ENCODE data around the gene TTN.

TTN gene

GRCh38 chr2:178827111-178827510, 19.9 kb upstream of the TTN start:
- Histone ChIP-seq H2AFZ (ENCODE audit: low read length) (0 out of 2 replicates have a peak overlapping the region, but pooled peaks have one; percentile 43), H3K4me3 (ENCODE audit: low read length, poor library complexity, severe bottlenecking) (no peak overlapping the region), H3F3A (ENCODE audit: low read depth) (no peaks in the 10 kb centered on the region), H3K4me2 (ENCODE audit: low read depth, low read length, poor library complexity, severe bottlenecking) (no peak overlapping the region), H3K9me3 (ENCODE audit: insufficient read depth, low read depth, low read length) (peaks cover 10% of the 10 kb centered on the region; the same call in 1 of the 2 replicates), H3K9me2 (replicated peaks; ENCODE audit: low read depth, low read length) (no peaks in the 10 kb centered on the region), H3K4me1 (ENCODE audit: insufficient read depth, low read length, poor library complexity, severe bottlenecking) (no peaks in the 10 kb centered on the region), H3K79me2 (ENCODE audit: insufficient read depth, low read length) (no peaks in the 10 kb centered on the region), H3K27me3 (ENCODE audit: insufficient read depth, low read length, poor library complexity, severe bottlenecking) (no peaks in the 10 kb centered on the region), H4K20me1 (ENCODE audit: insufficient read depth, low read length, poor library complexity, severe bottlenecking) (no peaks in the 10 kb centered on the region), H3K9ac (ENCODE audit: low read depth, low read length, poor library complexity, severe bottlenecking) (no peak overlapping the region), H3K36me3 (ENCODE audit: insufficient read depth, low read length) (no peaks in the 10 kb centered on the region)
- TF ChIP-seq EZH2phosphoT487 (IDR thresholded peaks at IDR 0.05; ENCODE audit: borderline replicate concordance) (no peak), CTCF (conservative IDR thresholded peaks at IDR 0.05; ENCODE audit: low read length) (no peak)

GRCh38 chr2:178825183-178825582, 18.0 kb upstream of the TTN start:
- Histone ChIP-seq H3K4me3 (ENCODE audit: low read length, poor library complexity, severe bottlenecking) (no peak overlapping the region), H4K20me1 (ENCODE audit: insufficient read depth, low read length, poor library complexity, severe bottlenecking) (no peaks in the 10 kb centered on the region), H3K4me1 (ENCODE audit: insufficient read depth, low read length, poor library complexity, severe bottlenecking) (peaks cover 12% of the 10 kb centered on the region), H2AFZ (ENCODE audit: low read length) (no peak overlapping the region), H3K9ac (ENCODE audit: low read depth, low read length, poor library complexity, severe bottlenecking) (no peak overlapping the region), H3K79me2 (ENCODE audit: insufficient read depth, low read length) (no peaks in the 10 kb centered on the region), H3K4me2 (ENCODE audit: low read depth, low read length, poor library complexity, severe bottlenecking) (no peak overlapping the region), H3K9me2 (replicated peaks; ENCODE audit: low read depth, low read length) (no peaks in the 10 kb centered on the region), H3K36me3 (ENCODE audit: insufficient read depth, low read length) (no peaks in the 10 kb centered on the region), H3K9me3 (ENCODE audit: insufficient read depth, low read depth, low read length) (peaks cover 10% of the 10 kb centered on the region; the same call in 1 of the 2 replicates), H3F3A (ENCODE audit: low read depth) (peaks cover 8% of the 10 kb centered on the region), H3K27me3 (ENCODE audit: insufficient read depth, low read length, poor library complexity, severe bottlenecking) (no peaks in the 10 kb centered on the region)
- TF ChIP-seq EZH2phosphoT487 (IDR thresholded peaks at IDR 0.05; ENCODE audit: borderline replicate concordance), result no peak
- TF ChIP-seq CTCF (conservative IDR thresholded peaks at IDR 0.05; ENCODE audit: low read length), result no peak

- Histone ChIP-seq H3K4me3 (ENCODE audit: low read length, poor library complexity, severe bottlenecking) (no peak overlapping the region), H3K4me2 (ENCODE audit: low read depth, low read length, poor library complexity, severe bottlenecking) (no peak overlapping the region), H3K9me3 (ENCODE audit: insufficient read depth, low read depth, low read length) (peaks cover 10% of the 10 kb centered on the region; the same call in 1 of the 2 replicates), H3K27me3 (ENCODE audit: insufficient read depth, low read length, poor library complexity, severe bottlenecking) (no peaks in the 10 kb centered on the region), H3K9ac (ENCODE audit: low read depth, low read length, poor library complexity, severe bottlenecking) (no peak overlapping the region), H3K36me3 (ENCODE audit: insufficient read depth, low read length) (no peaks in the 10 kb centered on the region), H3K9me2 (replicated peaks; ENCODE audit: low read depth, low read length) (no peaks in the 10 kb centered on the region), H2AFZ (ENCODE audit: low read length) (no peak overlapping the region), H3K4me1 (ENCODE audit: insufficient read depth, low read length, poor library complexity, severe bottlenecking) (peaks cover 16% of the 10 kb centered on the region), H4K20me1 (ENCODE audit: insufficient read depth, low read length, poor library complexity, severe bottlenecking) (no peaks in the 10 kb centered on the region), H3F3A (ENCODE audit: low read depth) (peaks cover 15% of the 10 kb centered on the region), H3K79me2 (ENCODE audit: insufficient read depth, low read length) (no peaks in the 10 kb centered on the region)
- TF ChIP-seq EZH2phosphoT487 (IDR thresholded peaks at IDR 0.05; ENCODE audit: borderline replicate concordance) (no peak), CTCF (conservative IDR thresholded peaks at IDR 0.05; ENCODE audit: low read length) (no peak)
Measured at GRCh38 chr2:178824181-178824580, 17.0 kb upstream of the TTN start.
